Erythroblast (primary cell): Measurements from ENCODE around the gene BHLHE23.

Experiments used
- GATA1 ChIP-seq: IDR thresholded peaks from 2 replicates; pipeline ENCODE4 v1.6.1; 2011; ENCODE audit warnings: low read depth, mild to moderate bottlenecking, control low read depth, low read length, moderate library complexity
- POLR2A ChIP-seq: IDR thresholded peaks from 2 replicates; pipeline ENCODE4 v1.6.1; 2011; ENCODE audit warnings: mild to moderate bottlenecking, low read length

DNA sequence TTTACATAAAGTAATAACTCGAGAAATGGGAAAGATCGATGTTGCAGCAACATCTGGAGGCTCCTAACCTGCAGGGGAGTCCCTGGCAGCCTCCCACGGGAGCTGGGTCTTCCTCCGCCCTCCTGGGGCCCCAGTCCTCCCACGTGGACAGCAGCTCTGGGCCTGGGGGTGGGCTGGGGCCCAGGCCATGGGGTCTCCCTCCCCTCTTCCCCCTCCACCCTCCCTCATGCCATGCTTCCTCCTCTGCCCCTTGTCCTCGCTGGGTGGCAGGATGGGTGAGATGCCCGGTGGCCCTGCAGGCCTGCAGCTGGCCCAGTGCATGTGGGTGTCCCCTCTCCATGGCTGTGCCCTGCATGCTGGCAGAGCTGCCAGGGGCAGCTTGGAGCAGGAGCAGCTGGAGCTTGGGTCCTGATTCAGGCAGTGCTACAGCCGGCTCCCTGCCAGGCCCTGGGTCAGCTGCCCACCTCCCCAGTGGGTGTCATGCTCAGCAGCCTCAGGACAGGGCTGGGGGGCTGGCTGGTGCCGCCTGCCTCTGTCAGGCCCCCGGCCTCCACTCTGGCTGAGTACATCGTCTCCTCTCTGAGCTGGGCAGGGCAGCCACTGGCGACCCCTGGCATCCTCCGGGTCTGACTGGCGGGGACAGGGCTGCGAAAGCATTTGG is 48.9 kb upstream of the BHLHE23 start:
- TF ChIP-seq POLR2A, result no peak
- TF ChIP-seq GATA1, result no peak
